GM23338 (cell line): ENCODE measurements around the gene MYLK.

Experiments used
- CREB1 ChIP-seq: fragments of 250-450 bp; sonication (Bioruptor Pico); IDR thresholded peaks from 2 replicates; pipeline ENCODE4 v1.5.0; 2020; ENCODE audit warnings: low read depth, mild to moderate bottlenecking, moderate library complexity
- CTCF ChIP-seq, 2 experiments: fragments of 200-600 bp in 1 of 2; sonication (generic) in 1 of 2; conservative IDR thresholded peaks; 2 replicates each; pipeline versions ENCODE4 v1.5.1 to v1.6.1; 2016 to 2017; ENCODE audit warnings: antibody characterized with exemption in 2 of 2, low read depth in 2 of 2, mild to moderate bottlenecking in 2 of 2, moderate library complexity in 1 of 2
- ETS1 ChIP-seq: IDR thresholded peaks from 2 replicates; pipeline ENCODE4 v1.6.1; 2016; ENCODE audit warnings: antibody characterized with exemption
- EZH2 ChIP-seq: fragments of 200-600 bp; sonication (generic); IDR thresholded peaks from one replicate; pipeline ENCODE4 v1.8.0; 2017; ENCODE audit warnings: antibody characterized with exemption, mild to moderate bottlenecking, low read depth; ENCODE audit not compliant: unreplicated experiment
- JUNB ChIP-seq: IDR thresholded peaks from one replicate; pipeline ENCODE4 v1.6.1; 2016; ENCODE audit warnings: antibody characterized with exemption; ENCODE audit not compliant: unreplicated experiment
- REST ChIP-seq: IDR thresholded peaks from one replicate; pipeline ENCODE4 v1.6.1; 2018; ENCODE audit warnings: antibody characterized with exemption; ENCODE audit not compliant: unreplicated experiment
- ZNF331 ChIP-seq: fragments of 250-450 bp; sonication (Bioruptor Pico); IDR thresholded peaks from 2 replicates; pipeline ENCODE4 v1.5.0; 2020; ENCODE audit warnings: low read depth, mild to moderate bottlenecking, moderate library complexity

GRCh38 chr3:123740391-123740822 is 143.7 kb downstream of the MYLK start:
- TF ChIP-seq CREB1 (CRISPR knock-in tag): no peak
- no peak for TF ChIP-seq REST
- TF ChIP-seq CTCF (conservative IDR thresholded peaks at IDR 0.05; ENCODE audit: low read depth in 2 of 2): no peak
- TF ChIP-seq JUNB: no peak
- TF ChIP-seq EZH2: no peak
- TF ChIP-seq ZNF331 (CRISPR knock-in tag): no peak
- no peak for TF ChIP-seq ETS1
